Chondrocyte (in vitro differentiated cells): Measurements from ENCODE around the gene CTSZ. TPM values are rescaled to one million over a fixed set of nuclear protein-coding genes. Genes with fewer than 3 reads are reported as not detected.

Source experiments
- DNase-seq: peaks from one replicate; pipeline ENCODE4 v3.0.0; 2021; ENCODE audit warnings: mixed read lengths, low spot score
- H3K27ac Mint-ChIP-seq: one replicate; pipeline ENCODE4 v1.8.0; 2021; ENCODE audit warnings: mild to moderate bottlenecking, moderate library complexity, mixed read lengths; ENCODE audit not compliant: unreplicated experiment
- H3K27me3 Mint-ChIP-seq: 2 replicates; pipeline ENCODE4 v1.8.0; 2021; ENCODE audit warnings: low read depth, mixed read lengths
- H3K36me3 Mint-ChIP-seq: 2 replicates; pipeline ENCODE4 v1.8.0; 2021; ENCODE audit warnings: low read depth, mixed read lengths
- H3K4me1 Mint-ChIP-seq: 2 replicates; pipeline ENCODE4 v1.8.0; 2021; ENCODE audit warnings: low read depth, mild to moderate bottlenecking, mixed read lengths
- H3K4me3 Mint-ChIP-seq: one replicate; pipeline ENCODE4 v1.8.0; 2021; ENCODE audit warnings: mild to moderate bottlenecking, moderate library complexity, mixed read lengths; ENCODE audit not compliant: unreplicated experiment
- H3K9me3 Mint-ChIP-seq: 2 replicates; pipeline ENCODE4 v1.8.0; 2021; ENCODE audit warnings: low read depth, mixed read lengths
- CTCF ChIP-seq: fragments of 200-600 bp; sonication (generic); IDR thresholded peaks from 2 replicates; pipeline ENCODE4 v1.5.0; 2021; ENCODE audit warnings: antibody characterized with exemption, mild to moderate bottlenecking, moderate library complexity
- total RNA-seq: library from RNA; stranded (reverse); gene quantifications from 3 replicates; pipeline ENCODE4 v1.2.1, GENCODE V29; 2021

Gene CTSZ
- total RNA-seq, 1 donor from 2014 or later: 99.4 TPM

DNA sequence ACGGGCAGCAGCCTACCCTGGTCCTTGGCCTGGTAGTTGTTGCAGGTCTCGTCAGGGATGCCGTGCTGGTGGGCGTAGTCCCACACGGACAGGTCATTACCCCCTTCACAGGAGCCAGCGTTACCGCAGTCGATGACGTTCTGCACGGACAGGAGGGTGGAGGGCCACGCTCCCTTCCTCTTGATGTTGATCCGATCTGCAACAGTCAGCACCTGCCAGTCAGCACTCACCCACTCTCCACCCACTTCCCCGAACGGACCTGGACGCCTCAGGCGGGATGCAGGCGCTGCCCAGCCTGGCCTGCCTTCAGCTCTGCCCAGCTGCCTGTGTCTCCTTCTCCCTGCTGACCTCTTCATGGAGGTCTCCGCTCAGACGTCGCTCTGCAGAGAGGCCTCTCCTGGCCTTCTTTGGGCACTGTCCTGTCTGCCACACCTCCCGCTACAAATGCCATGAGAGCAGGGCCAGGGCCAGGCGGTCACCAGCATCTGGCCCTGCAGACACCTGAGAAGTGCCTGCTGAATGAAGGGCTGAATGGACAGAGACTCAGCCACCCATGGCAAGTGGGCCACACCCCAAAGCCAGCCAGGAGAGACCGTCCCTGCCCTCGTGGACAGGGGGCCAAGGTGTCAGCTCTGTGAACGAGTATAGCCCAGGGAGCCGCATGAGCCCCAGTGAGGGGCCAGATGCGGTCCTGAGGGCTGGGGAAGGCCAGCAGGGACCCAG is 5.4 kb downstream of the CTSZ start:
- TF ChIP-seq CTCF: no peak
- H3K4me1 Mint-ChIP-seq: peaks cover 21% of the 10 kb centered on the region
- peaks cover 11% of the 10 kb centered on the region for H3K36me3 Mint-ChIP-seq
- no peak overlapping the region for H3K27ac Mint-ChIP-seq
- H3K4me3 Mint-ChIP-seq: no peak overlapping the region
- no peak for DNase-seq
- H3K27me3 Mint-ChIP-seq: no peaks in the 10 kb centered on the region
- H3K9me3 Mint-ChIP-seq: no peaks in the 10 kb centered on the region

DNA sequence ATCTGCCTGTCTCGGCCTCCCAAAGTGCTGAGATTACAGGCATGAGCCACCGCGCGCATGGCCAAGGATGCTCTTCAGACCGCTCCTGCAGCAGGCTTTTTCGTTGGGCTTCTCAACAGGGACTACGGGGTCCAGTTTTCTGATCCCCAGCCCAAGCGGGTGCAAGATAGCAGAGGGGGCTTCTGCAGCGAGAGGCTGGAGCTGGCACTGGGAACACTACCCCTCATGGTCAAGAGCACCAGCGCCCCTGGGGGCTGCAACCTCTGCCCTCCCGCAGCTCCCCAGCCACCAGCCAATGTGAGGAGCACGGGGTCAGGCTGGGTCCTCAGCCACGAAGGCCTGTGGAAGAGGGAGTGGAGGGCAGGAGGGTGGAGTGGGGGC is 6.0 kb downstream of the CTSZ start:
- no peak for DNase-seq

GRCh38 chr20:59000326-59000725 is 6.7 kb downstream of the CTSZ start:
- no peak for DNase-seq
- Mint-ChIP-seq H3K9me3 (no peaks in the 10 kb centered on the region), H3K4me3 (no peak overlapping the region), H3K27me3 (no peaks in the 10 kb centered on the region), H3K4me1 (peaks cover 20% of the 10 kb centered on the region), H3K27ac (no peak overlapping the region), H3K36me3 (peaks cover 17% of the 10 kb centered on the region)
- no peak for TF ChIP-seq CTCF

More for the DNA sequence above, 6.0 kb downstream of the CTSZ start:
- Mint-ChIP-seq H3K36me3 (peaks cover 12% of the 10 kb centered on the region), H3K27me3 (no peaks in the 10 kb centered on the region), H3K27ac (no peak overlapping the region), H3K4me3 (no peak overlapping the region), H3K9me3 (no peaks in the 10 kb centered on the region), H3K4me1 (peaks cover 21% of the 10 kb centered on the region)
- no peak for TF ChIP-seq CTCF

- peaks cover 25% of the 10 kb centered on the region for H3K36me3 Mint-ChIP-seq
- no peaks in the 10 kb centered on the region for H3K9me3 Mint-ChIP-seq
- no peak overlapping the region for H3K4me3 Mint-ChIP-seq
- H3K27me3 Mint-ChIP-seq: no peaks in the 10 kb centered on the region
- no peak for TF ChIP-seq CTCF
- H3K4me1 Mint-ChIP-seq: peaks cover 5% of the 10 kb centered on the region
- no peak for DNase-seq
- H3K27ac Mint-ChIP-seq: no peak overlapping the region
These were observed 8.4 kb downstream of the CTSZ start for GRCh38 chr20:58998656-58999055.

- DNase-seq: no peak
These were observed 9.8 kb downstream of the CTSZ start for GRCh38 chr20:58997141-58997770.

More at GRCh38 chr20:58997141-58997770, 9.8 kb downstream of the CTSZ start:
- no peak overlapping the region for H3K4me3 Mint-ChIP-seq
- peak overlapping the region; percentile 36 for H3K27ac Mint-ChIP-seq
- H3K27me3 Mint-ChIP-seq: no peaks in the 10 kb centered on the region
- no peak for TF ChIP-seq CTCF
- H3K36me3 Mint-ChIP-seq: peaks cover 25% of the 10 kb centered on the region
- peaks cover 8% of the 10 kb centered on the region for H3K4me1 Mint-ChIP-seq
- no peaks in the 10 kb centered on the region for H3K9me3 Mint-ChIP-seq
